Amniotic epithelial cell (primary cell): ENCODE results near the gene ADCY10.
"Not testable (repeated sequence)": the region's sequence is repeated elsewhere in the genome, so short reads cannot be mapped to it uniquely, and the experiment has no call there.

Experiments used
- DNase-seq: peaks from one replicate; pipeline ENCODE4 v3.0.0-alpha.2; 2010; ENCODE audit warnings: low read depth

ADCY10 gene

GRCh38 chr1:167854184-167854583, 59.8 kb downstream of the ADCY10 start:
- DNase-seq = no peak

- DNase-seq = no peak
Measured at GRCh38 chr1:167849666-167850065, 64.3 kb downstream of the ADCY10 start.

GRCh38 chr1:167842872-167843271, 71.1 kb downstream of the ADCY10 start:
- DNase-seq = no peak

GRCh38 chr1:167841530-167841929, 72.4 kb downstream of the ADCY10 start:
- DNase-seq = no peak

- no peak for DNase-seq
Measured at GRCh38 chr1:167839009-167839408, 74.9 kb downstream of the ADCY10 start.

GRCh38 chr1:167837326-167837725, 76.6 kb downstream of the ADCY10 start:
- no peak for DNase-seq

- no peak for DNase-seq
Measured at GRCh38 chr1:167836197-167836596, 77.7 kb downstream of the ADCY10 start.

- DNase-seq = no peak
Measured at GRCh38 chr1:167833904-167834303, 80.0 kb downstream of the ADCY10 start.

- no peak for DNase-seq
Measured at GRCh38 chr1:167832693-167833092, 81.2 kb downstream of the ADCY10 start.

GRCh38 chr1:167830668-167831067, 83.3 kb downstream of the ADCY10 start:
- DNase-seq = not testable (repeated sequence)

- DNase-seq = no peak
Measured at GRCh38 chr1:167829868-167830267, 84.1 kb downstream of the ADCY10 start.

GRCh38 chr1:167826127-167826526, 87.8 kb downstream of the ADCY10 start:
- DNase-seq = no peak

GRCh38 chr1:167825419-167826079, 88.4 kb downstream of the ADCY10 start:
- DNase-seq = no peak

GRCh38 chr1:167824163-167824794, 89.7 kb downstream of the ADCY10 start:
- no peak for DNase-seq

- no peak for DNase-seq
Measured at GRCh38 chr1:167821969-167822685, 91.8 kb downstream of the ADCY10 start.

GRCh38 chr1:167821356-167821685, 92.6 kb downstream of the ADCY10 start:
- no peak for DNase-seq

- DNase-seq = no peak
Measured at GRCh38 chr1:167820684-167821355, 93.1 kb downstream of the ADCY10 start.

GRCh38 chr1:167819849-167820683, 93.9 kb downstream of the ADCY10 start:
- DNase-seq = peak; percentile 87

GRCh38 chr1:167815650-167816049, 98.3 kb downstream of the ADCY10 start:
- DNase-seq = no peak

GRCh38 chr1:167812972-167813371, 101.0 kb downstream of the ADCY10 start:
- no peak for DNase-seq

GRCh38 chr1:167808690-167809089, 105.2 kb downstream of the ADCY10 start:
- peak; percentile 56 for DNase-seq

GRCh38 chr1:167808104-167808503, 105.8 kb downstream of the ADCY10 start:
- DNase-seq = peak; percentile 63
